KOPT-K1 (cell line): ENCODE measurements around the gene PACS2.
"Not testable (repeated sequence)": the region's sequence is repeated elsewhere in the genome, so short reads cannot be mapped to it uniquely, and the experiment has no call there.

Experiments
- H3K27ac ChIP-seq: fragments of 200-600 bp; sonication (generic); 2 replicates; pipeline ENCODE4 v1.5.1; 2016; ENCODE audit warnings: antibody characterized with exemption, mild to moderate bottlenecking, low read depth, low read length; ENCODE audit not compliant: poor library complexity, severe bottlenecking
- H3K36me3 ChIP-seq: fragments of 200-600 bp; sonication (generic); 2 replicates; pipeline ENCODE4 v1.5.1; 2017; ENCODE audit warnings: antibody characterized with exemption, mild to moderate bottlenecking, low read length, moderate library complexity; ENCODE audit not compliant: insufficient read depth
- H3K9me3 ChIP-seq: fragments of 200-600 bp; sonication (generic); 2 replicates; pipeline ENCODE4 v1.5.1; 2017; ENCODE audit warnings: antibody characterized with exemption, low read length, mild to moderate bottlenecking; ENCODE audit not compliant: insufficient read depth, poor library complexity, severe bottlenecking

PACS2 gene

DNA sequence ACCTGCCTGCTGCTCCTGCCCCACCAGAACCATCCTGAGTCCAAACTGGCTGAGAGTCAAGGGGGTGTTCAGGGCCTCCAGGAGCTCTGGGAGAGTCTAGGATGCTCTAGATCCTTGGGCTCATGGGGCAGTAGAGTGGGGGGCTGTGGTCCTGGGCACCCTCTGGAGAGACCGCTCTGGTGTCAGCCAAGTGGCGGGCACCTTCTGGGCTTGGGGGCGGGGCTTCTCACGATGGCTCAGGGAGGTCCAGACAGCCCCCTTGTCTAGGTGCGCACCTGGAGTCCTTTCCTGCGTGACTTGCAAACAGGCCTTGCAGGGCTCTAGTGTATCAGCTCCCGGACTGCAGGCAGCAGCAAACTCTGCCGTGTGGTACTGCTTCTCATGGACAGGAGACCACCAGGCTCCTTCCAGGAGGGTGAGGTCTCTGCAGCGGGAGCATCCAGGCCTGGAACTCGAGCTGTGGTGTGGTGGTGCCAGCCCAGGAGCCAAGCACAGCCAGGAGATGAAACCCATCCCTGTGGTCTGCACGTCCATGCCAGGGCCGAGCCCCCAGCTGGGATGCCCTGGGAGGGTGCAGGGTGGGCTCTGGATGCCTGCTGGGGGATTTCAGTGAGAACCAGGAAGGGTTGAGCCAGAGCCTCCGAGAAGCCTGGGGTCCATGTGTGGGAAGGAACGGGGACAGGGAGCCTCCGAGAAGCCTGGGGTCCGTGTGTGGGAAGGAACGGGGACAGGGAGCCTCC lies 15.0 kb downstream of the PACS2 start:
- Histone ChIP-seq H3K9me3 (peaks cover 13% of the 10 kb centered on the region), H3K27ac (no peak overlapping the region), H3K36me3 (no peaks in the 10 kb centered on the region)

DNA sequence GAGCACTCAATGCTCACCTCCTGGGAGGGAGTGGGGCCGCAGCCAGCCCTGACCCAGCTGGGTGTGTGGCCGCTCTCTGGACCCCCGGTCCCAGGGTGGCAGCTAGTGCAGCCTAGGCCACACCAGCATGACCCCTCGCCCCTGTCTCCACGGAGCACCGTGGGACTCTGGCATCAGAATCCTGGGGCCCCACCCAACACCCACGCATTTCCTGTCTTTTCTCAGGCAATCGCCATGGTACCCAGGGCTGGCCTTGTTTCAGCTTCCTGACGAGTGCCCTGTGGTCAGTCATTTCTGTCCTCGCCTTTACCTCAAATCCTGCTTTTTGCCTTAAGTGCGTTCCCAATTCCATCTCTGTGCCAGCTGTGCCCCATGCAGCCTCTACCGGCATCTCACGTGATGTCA lies 15.9 kb downstream of the PACS2 start:
- no peak overlapping the region for H3K27ac ChIP-seq
- H3K9me3 ChIP-seq, result peaks cover 13% of the 10 kb centered on the region
- H3K36me3 ChIP-seq, result no peaks in the 10 kb centered on the region

GRCh38 chr14:105331575-105332349 lies 17.2 kb downstream of the PACS2 start:
- H3K36me3 ChIP-seq, result no peaks in the 10 kb centered on the region
- peaks cover 13% of the 10 kb centered on the region for H3K9me3 ChIP-seq

GRCh38 chr14:105332350-105332874 lies 17.9 kb downstream of the PACS2 start:
- Histone ChIP-seq H3K9me3 (peaks cover 13% of the 10 kb centered on the region), H3K36me3 (no peaks in the 10 kb centered on the region), H3K27ac (no peak overlapping the region)

More at GRCh38 chr14:105331575-105332349, 17.2 kb downstream of the PACS2 start:
- H3K27ac ChIP-seq, result no peak overlapping the region

- Histone ChIP-seq H3K27ac (no peak overlapping the region), H3K36me3 (no peaks in the 10 kb centered on the region), H3K9me3 (peaks cover 13% of the 10 kb centered on the region)
Measured at GRCh38 chr14:105333020-105333490, 18.5 kb downstream of the PACS2 start.

GRCh38 chr14:105333613-105334364 lies 19.2 kb downstream of the PACS2 start:
- Histone ChIP-seq H3K36me3 (no peaks in the 10 kb centered on the region), H3K9me3 (peaks cover 13% of the 10 kb centered on the region), H3K27ac (no peak overlapping the region)

GRCh38 chr14:105334383-105335230 lies 20.1 kb downstream of the PACS2 start:
- H3K36me3 ChIP-seq, result no peaks in the 10 kb centered on the region
- H3K27ac ChIP-seq, result no peak overlapping the region
- peaks cover 13% of the 10 kb centered on the region for H3K9me3 ChIP-seq

GRCh38 chr14:105335231-105335542 lies 20.6 kb downstream of the PACS2 start:
- not testable (repeated sequence) for H3K36me3 ChIP-seq, H3K27ac ChIP-seq
- peaks cover 13% of the 10 kb centered on the region for H3K9me3 ChIP-seq

- Histone ChIP-seq H3K9me3 (peaks cover 8% of the 10 kb centered on the region), H3K36me3 (no peaks in the 10 kb centered on the region), H3K27ac (no peak overlapping the region)
Measured at GRCh38 chr14:105335735-105336476, 21.4 kb downstream of the PACS2 start.

GRCh38 chr14:105336477-105337287 lies 22.1 kb downstream of the PACS2 start:
- H3K36me3 ChIP-seq, result no peaks in the 10 kb centered on the region

DNA sequence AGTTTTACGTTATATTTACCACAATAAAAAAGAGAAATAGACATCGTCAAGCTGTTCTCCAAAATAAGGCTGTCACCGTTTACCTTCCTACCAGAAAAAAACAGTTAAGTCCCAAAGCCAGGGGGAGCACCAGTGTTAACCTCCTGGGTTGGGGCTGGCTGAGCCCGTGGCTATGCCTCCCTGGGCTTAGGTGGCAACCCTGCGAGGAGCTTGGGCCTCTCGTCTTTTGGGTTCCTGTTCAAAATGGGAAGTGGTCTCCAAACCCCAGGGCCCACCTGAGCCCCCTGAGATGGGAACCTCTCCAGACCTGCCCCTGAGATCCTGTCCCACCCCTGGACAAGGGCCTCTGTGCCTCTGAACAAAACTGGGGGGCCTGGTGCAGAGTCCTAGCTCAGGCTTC lies 22.9 kb downstream of the PACS2 start:
- H3K27ac ChIP-seq, result no peak overlapping the region
- H3K9me3 ChIP-seq, result no peaks in the 10 kb centered on the region
- H3K36me3 ChIP-seq, result no peaks in the 10 kb centered on the region

More at GRCh38 chr14:105336477-105337287, 22.1 kb downstream of the PACS2 start:
- Histone ChIP-seq H3K9me3 (peaks cover under 1% of the 10 kb centered on the region), H3K27ac (no peak overlapping the region)

DNA sequence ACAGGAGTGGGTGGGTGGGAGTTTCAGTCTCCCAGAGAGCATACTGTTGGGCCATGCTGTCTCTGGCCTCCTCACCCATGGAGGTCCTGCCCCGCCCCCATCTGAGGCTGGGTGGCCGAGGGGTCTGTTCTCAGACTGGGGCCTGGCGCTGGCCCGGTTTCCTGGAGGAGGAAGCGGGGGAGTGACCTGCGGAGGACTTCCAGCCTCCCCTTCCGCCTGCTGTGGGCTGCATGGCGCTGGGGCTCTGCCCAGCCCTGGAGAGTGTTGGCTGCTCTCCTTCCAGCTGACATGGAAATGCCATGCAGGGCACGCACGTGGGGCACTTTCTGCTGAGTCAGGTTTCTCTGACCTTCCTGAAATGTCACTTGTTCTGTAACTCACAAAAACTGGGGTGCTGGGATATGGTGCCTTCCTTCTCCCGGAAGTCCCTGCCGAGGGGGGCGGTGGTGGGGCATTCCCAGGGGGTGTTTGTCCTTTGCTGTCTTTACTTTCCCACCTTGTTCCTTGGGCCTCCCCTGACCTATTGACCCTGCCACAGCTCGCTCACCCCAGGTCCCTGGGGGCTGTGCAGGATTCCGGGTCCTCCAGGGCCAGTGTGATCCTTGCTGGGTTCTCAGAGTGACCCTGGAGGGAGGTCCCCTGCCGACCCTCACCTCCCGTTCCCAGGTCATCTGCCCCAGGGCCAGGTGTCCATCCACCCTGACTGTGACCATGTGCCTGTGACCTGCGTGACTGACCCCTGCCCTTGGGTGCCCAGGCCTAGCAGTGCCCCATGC lies 23.6 kb downstream of the PACS2 start:
- no peaks in the 10 kb centered on the region for H3K36me3 ChIP-seq
- H3K27ac ChIP-seq, result no peak overlapping the region
- H3K9me3 ChIP-seq, result no peaks in the 10 kb centered on the region
